ENCODE data around the gene MAPRE2.

DNA sequence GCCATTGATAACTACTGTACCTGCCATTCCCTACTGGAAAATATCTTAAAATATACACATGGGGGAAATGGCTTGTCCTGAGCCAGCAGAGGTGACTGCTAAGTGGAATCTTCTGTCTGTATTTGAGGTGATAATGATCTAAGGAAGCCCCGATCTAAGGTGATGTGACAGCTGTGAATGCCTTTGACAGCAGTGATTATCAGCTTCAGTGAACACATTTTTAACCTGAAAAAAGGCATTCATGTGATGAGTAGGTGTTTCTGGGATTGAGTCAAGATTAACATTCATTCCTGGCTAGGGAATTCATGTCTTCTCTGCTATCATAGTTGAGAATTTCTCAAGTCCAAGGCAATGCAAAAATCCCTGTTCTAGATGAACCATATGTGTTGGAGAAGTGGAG, 9.1 kb upstream of the MAPRE2 start:
- TF ChIP-seq, protein P1, sequence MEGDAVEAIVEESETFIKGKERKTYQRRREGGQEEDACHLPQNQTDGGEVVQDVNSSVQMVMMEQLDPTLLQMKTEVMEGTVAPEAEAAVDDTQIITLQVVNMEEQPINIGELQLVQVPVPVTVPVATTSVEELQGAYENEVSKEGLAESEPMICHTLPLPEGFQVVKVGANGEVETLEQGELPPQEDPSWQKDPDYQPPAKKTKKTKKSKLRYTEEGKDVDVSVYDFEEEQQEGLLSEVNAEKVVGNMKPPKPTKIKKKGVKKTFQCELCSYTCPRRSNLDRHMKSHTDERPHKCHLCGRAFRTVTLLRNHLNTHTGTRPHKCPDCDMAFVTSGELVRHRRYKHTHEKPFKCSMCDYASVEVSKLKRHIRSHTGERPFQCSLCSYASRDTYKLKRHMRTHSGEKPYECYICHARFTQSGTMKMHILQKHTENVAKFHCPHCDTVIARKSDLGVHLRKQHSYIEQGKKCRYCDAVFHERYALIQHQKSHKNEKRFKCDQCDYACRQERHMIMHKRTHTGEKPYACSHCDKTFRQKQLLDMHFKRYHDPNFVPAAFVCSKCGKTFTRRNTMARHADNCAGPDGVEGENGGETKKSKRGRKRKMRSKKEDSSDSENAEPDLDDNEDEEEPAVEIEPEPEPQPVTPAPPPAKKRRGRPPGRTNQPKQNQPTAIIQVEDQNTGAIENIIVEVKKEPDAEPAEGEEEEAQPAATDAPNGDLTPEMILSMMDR (conservative IDR thresholded peaks at IDR 0.05; ENCODE audit: low read depth, low read length): no peak
- TF ChIP-seq EZH2 (IDR thresholded peaks at IDR 0.05; ENCODE audit: borderline replicate concordance, low read depth, low read length, poor library complexity, severe bottlenecking): no peak
